GM21367 (cell line): Measurements from ENCODE around the gene FPGS.

ENCODE experiments used
- ATAC-seq: cut with Tn5 transposase; IDR thresholded peaks from one replicate; pipeline ENCODE4 v1.9.1; 2021; ENCODE audit not compliant: unreplicated experiment

FPGS gene

GRCh38 chr9:127810378-127811187, 7.9 kb downstream of the FPGS start:
- ATAC-seq = no peak

- no peak for ATAC-seq
These were observed 9.3 kb downstream of the FPGS start for GRCh38 chr9:127812011-127812410.

- no peak for ATAC-seq
These were observed 10.4 kb downstream of the FPGS start for GRCh38 chr9:127812936-127813675.

- ATAC-seq = no peak
These were observed 11.1 kb downstream of the FPGS start for GRCh38 chr9:127813686-127814226.

GRCh38 chr9:127814619-127815511, 12.2 kb downstream of the FPGS start:
- no peak for ATAC-seq

- ATAC-seq = no peak
These were observed 13.1 kb downstream of the FPGS start for GRCh38 chr9:127815512-127816361.

GRCh38 chr9:127816362-127816725, 13.7 kb downstream of the FPGS start:
- no peak for ATAC-seq

- ATAC-seq = no peak
These were observed 14.0 kb downstream of the FPGS start for GRCh38 chr9:127816728-127817127.

GRCh38 chr9:127817881-127818434, 15.3 kb downstream of the FPGS start:
- ATAC-seq = no peak

GRCh38 chr9:127818574-127818973, 15.9 kb downstream of the FPGS start:
- ATAC-seq = no peak

- ATAC-seq = no peak
These were observed 19.4 kb downstream of the FPGS start for GRCh38 chr9:127822108-127822507.

- ATAC-seq = no peak
These were observed 22.8 kb downstream of the FPGS start for GRCh38 chr9:127825319-127826051.

GRCh38 chr9:127826253-127826913, 23.7 kb downstream of the FPGS start:
- ATAC-seq = no peak

- no peak for ATAC-seq
These were observed 25.8 kb downstream of the FPGS start for GRCh38 chr9:127828262-127829031.

- ATAC-seq = no peak
These were observed 26.7 kb downstream of the FPGS start for GRCh38 chr9:127829205-127829906.

GRCh38 chr9:127832248-127832647, 29.6 kb downstream of the FPGS start:
- ATAC-seq = no peak

- ATAC-seq = no peak
These were observed 30.9 kb downstream of the FPGS start for GRCh38 chr9:127833555-127833954.
